Brain pericyte (primary cell): ENCODE results near the gene PDC.
"Not testable (repeated sequence)": the region's sequence is repeated elsewhere in the genome, so short reads cannot be mapped to it uniquely, and the experiment has no call there.

Experiments used
- DNase-seq: peaks from one replicate; pipeline ENCODE4 v3.0.0-alpha.2; 2012; ENCODE audit warnings: low read depth, low spot score

Gene PDC

GRCh38 chr1:186403632-186404031 is 57.3 kb downstream of the PDC start:
- DNase-seq, result no peak

GRCh38 chr1:186401446-186401845 is 59.5 kb downstream of the PDC start:
- DNase-seq, result not testable (repeated sequence)
